GM18951 (cell line): Measurements from ENCODE around the gene SHROOM3.

ENCODE experiments used
- POLR2A ChIP-seq: IDR thresholded peaks from 4 replicates; pipeline ENCODE4 v1.6.1; 2011; ENCODE audit warnings: mild to moderate bottlenecking; ENCODE audit not compliant: insufficient read length, insufficient read depth; ENCODE audit errors: extremely low read depth
- in situ Hi-C: fragments of 300-500 bp; cut with MboI; formaldehyde crosslinking; loops from one replicate; pipeline ENCODE4 v1.12.0; 2022; ENCODE audit warnings: low sequenced_read_pairs, mixed read lengths, inconsistent platforms; ENCODE audit not compliant: unreplicated experiment

Gene SHROOM3

DNA sequence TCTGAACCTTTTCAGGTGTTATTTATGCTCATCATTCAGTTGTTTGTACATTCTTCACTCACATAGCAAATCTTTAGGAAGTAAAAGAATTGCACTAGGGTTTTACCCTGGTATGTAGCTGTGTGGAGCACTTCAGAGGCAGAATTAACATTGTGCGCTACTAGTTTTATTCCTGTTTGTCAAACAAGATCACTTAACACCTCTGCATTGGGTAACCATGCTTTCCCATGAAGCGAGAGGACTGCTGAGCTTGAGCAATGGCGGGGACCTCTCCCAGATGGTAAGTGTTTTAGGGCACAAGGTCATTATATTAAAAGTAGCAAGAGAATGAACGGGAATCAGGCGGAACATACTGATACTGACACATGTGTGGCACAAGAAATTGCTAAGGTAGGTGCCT, 59.2 kb downstream of the SHROOM3 start:
- in situ Hi-C loops: no loop called here
- TF ChIP-seq POLR2A: no peak

DNA sequence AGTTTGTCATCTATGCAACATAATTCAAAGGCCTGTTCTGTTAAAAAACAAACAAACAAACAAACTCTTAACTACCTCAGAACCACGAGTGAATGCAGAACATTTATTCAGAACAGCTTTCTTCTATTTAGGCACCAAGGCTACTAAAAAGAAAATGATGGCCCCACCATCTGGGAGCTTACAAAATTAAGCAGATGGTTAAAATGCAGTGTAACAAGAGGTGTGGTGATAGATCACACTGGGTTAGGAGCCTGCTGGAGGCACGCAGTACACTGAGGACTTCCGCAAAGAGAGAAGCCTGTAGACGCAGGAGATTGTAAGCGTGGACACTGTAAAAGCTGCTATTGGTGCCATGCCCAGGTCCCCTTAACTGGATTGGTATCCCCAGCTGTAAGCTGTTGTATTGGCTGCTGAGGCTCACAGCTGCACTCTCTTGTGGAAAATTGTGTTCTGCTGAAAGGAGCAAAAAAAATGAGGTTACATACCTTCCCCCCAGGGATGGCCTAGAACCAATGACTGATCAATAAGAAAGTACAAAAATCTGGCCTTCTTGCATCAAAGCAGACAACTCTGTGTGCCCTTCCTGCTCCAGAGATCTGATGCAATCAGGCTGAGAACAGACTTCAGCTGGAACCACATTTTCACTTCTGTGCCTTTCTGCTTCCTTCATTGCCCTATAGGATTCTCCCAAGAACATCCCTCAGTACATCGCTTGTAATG, 60.0 kb downstream of the SHROOM3 start:
- no peak for TF ChIP-seq POLR2A
- in situ Hi-C loops: no loop called here

DNA sequence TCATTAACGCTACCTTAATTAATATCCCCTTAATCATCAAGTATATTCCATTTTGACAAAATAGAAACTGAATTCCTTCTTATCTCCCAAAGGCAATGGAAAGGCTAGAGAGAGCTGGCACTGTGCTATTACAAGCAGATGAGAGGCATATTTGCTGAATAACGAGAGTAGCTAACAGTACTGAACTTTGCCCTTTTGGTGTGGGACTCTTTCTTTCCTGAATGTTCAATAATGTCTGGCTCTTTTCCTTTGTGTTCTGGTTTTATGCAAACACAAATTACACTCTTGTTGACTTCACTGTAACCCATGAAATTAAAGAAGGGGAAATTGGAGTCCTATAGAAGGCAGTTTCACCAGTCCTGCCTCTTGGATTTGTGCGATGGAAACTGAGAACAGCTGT, 63.5 kb downstream of the SHROOM3 start:
- in situ Hi-C loops: no loop called here
- TF ChIP-seq POLR2A: no peak

DNA sequence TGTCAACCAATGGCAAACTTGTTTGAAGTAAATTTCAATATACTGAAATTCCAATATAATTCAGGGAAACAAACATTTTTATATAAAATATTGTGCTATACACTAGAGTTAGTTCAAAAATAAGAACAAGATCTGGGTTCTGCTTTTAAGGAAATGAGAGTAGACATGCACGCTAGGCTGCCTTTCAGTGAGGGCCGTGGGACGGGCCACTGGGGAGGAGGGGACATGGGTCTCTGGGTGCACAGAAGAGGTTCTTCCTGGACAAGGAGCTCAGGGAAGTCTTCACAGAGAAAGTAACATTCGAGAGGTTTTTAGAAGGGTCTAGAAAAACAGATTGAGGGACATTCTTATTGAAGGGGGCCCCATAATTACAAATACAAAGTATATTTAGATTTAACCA, 64.4 kb downstream of the SHROOM3 start:
- TF ChIP-seq POLR2A: no peak
- in situ Hi-C loops: no loop called here

DNA sequence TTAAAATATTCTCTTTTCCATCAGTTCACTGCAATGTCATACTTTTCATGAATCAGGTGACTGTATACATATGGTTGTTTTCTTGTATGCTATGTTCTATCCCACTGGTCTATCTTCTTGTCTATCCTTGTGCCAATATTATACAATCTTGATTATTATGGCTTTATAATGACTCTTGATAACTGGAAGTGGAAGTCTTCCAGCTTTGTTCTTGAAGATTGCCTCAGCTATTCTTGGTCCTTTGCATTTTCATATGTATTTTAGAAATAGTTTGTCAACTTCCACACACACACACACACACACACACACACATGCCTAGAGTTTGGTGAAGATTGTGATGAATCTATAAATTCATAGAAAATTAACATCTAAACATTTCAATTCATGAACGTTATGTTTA, 67.9 kb downstream of the SHROOM3 start:
- in situ Hi-C loops: loop anchor here (25.0 kb wide), 1 partner anchor 534 kb away; no protein-coding TSS in a partner anchor
- no peak for TF ChIP-seq POLR2A

DNA sequence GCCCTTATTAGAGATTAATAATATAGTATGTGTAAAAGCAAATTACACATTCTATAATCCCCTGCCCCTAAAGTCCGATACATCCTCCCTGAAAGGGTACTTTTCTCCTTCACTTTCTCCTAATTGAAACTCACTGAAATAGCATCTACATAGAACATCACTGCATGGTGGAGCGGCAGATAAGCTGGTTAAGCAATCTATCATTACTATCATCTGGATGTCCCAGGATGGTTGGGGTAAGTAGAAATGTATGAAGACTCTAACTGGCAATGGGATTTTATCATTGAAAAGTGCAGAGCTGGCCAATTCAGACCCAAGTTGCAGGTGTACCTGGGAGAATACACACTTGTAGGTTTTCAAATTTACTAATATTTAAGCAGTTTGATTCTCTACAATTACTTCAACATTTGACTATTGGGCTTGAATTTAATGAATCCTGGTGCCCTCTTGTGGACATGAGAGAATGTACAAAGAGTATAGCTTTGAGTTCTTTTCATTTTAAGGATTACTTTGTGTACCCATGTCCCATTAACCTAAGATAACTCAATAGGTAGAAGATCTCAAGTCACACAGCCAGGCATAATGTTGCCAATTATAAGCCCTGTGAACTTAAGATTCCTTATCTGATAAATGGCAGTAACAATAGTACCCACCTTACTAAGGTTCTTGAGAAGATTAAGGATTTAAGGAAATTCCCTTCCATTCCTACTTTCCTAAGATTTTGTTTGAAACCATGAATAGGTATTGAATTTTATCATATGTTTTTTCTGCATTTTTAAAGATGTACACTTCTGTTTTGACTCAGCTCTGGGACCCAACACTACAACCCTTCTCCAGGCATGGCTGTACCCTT, 69.8 kb downstream of the SHROOM3 start:
- in situ Hi-C loops: loop anchor here (5.0 to 25.0 kb wide), 2 partner anchors 73 to 532 kb away; no protein-coding TSS in a partner anchor

DNA sequence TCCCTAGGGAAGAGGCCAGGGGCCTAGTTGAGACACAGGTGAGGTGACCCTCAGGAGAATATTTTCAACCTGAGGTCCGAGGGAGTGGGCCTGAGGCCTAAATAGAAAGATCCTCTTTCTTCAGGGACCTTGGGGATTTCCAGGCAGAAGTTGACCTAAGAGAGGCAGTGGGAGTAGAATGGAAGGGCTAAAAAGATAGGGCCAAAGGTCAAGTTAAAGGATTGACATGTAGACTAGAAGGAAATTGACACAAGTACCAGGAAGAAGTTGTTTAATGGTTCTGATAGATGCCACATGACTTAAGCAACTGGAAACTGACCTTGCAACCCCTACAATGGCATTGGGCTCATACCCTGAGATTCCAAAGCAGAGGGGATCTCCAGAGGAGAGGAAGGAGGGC, 76.9 kb downstream of the SHROOM3 start:
- in situ Hi-C loops: loop anchor here (10.0 to 25.0 kb wide), 2 partner anchors 243 to 525 kb away; no protein-coding TSS in a partner anchor

More for the DNA sequence above, 69.8 kb downstream of the SHROOM3 start:
- no peak for TF ChIP-seq POLR2A

DNA sequence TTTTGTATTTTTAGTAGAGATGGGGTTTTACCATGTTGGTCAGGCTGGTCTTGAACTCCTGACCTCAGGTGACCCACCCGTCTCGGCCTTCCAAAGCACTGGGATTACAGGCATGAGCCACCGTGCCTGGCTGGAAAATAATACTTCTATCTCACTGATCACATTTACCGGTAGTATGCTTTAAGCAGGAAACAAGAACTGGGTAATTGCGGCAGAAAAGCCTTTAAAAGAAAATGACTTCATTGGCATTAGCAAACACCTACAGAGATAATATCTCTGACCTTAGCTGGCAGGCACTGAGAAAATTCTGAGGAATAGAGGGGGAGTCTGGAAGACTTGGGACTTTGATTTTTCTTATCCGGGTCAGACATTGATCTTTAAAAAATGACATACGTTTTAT, 78.5 kb downstream of the SHROOM3 start:
- in situ Hi-C loops: loop anchor here (10.0 to 25.0 kb wide), 2 partner anchors 241 to 524 kb away; no protein-coding TSS in a partner anchor
- TF ChIP-seq POLR2A: no peak

More for the DNA sequence above, 76.9 kb downstream of the SHROOM3 start:
- TF ChIP-seq POLR2A: no peak

DNA sequence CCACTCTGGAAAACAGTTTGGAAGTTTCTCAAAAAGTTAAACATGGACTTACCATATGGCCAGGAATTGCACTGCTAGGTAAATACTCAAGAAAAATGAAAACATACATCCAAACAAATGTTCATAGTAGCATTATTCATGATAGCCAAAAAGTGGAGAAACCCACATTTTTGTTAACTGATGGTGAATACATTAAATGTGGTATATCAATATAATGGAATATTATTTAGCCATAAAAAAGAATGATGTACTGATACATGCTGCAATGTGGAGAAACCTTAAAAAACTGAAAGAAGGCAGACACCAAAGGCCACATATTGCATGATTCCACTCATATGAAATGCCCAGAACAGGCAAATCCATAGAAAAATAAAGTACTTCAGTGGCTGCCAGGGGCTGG, 79.1 kb downstream of the SHROOM3 start:
- in situ Hi-C loops: loop anchor here (10.0 to 25.0 kb wide), 2 partner anchors 241 to 523 kb away; no protein-coding TSS in a partner anchor
- no peak for TF ChIP-seq POLR2A

DNA sequence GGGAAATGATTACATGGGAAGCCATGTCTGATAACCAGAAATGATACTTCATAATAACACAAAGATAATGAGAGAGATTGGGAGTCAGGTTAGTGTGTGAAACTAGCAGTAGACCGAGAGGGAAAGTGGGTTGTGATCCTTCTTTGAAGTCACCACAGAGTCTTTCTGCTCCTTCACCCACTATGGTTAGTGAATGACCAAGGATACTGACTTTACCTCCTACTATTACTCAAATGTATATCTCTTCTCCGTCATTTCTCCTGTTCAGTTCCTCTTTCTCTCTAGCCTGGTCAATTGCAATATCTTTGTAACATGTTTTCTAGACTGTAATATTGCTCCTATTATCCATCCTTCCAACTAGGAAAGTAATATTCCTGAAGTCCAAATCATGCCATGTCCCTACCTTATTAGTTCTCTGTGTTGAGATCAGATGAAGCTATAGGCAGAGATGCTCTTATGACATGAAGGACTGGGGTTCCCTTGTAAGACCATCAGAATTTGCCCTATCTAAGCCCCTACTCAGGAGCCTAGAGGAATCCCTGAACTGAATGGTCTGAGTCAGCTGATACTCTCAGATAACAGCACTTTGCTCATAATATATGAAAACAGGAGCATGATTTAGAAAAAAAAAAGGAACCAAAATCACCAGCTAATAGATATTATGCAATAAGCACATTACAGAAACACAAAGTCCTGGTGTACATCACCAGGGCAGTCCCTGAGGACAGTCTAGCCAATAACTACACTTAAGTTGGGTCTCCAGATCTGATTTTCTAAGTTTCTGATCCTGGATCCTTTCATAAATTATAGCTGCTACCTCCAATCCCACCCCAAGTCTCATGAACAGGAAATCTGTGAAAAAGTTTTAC, 81.2 kb downstream of the SHROOM3 start:
- TF ChIP-seq POLR2A: no peak
- in situ Hi-C loops: loop anchor here (10.0 to 25.0 kb wide), 2 partner anchors 239 to 521 kb away; no protein-coding TSS in a partner anchor

DNA sequence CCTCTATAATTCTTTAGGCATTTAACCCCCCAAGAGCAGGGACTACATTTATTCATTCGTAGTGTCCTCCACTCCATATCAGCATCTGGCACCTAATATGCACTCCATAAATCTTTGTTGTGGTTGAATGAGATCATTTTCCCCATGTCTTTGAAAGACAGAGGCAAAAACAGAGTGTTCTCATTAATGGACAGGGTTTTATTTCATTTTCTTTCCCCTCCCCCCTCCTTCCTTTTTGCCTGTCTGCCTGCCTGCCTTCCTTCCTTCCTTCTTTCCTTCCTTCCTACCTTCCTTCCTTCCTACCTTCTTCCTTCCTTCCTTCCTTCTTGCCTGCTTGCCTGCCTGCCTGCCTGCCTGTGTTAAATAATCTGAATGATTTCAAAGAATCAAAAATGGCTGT, 83.2 kb downstream of the SHROOM3 start:
- TF ChIP-seq POLR2A: no peak
- in situ Hi-C loops: loop anchor here (10.0 to 25.0 kb wide), 2 partner anchors 237 to 519 kb away; no protein-coding TSS in a partner anchor

DNA sequence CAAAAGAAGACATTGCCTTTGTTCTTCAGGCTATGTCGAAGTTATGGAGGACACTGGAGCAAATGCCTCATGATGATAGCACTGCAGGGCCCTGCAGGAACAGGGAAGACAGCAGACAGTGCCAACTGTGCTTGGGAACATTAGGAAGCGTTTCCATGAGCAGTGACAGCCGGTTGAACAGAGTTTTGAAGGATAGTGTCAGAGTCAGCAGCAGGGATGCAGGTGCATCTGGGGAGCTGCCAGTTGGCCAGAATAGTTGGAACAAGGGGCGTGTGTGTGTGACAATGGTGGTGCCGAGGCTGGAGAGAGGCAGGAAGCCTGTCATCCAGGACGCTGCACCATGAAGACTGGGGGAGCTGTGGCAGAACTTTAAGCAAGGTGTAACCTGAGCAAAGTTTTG, 88.6 kb downstream of the SHROOM3 start:
- in situ Hi-C loops: loop anchor here (25.0 kb wide), 1 partner anchor 514 kb away; no protein-coding TSS in a partner anchor

More for the DNA sequence above, 88.6 kb downstream of the SHROOM3 start:
- no peak for TF ChIP-seq POLR2A
